Gastrocnemius medialis (tissue), 4 donors: ENCODE data around the gene ATP10B. TPM values are rescaled to one million over a fixed set of nuclear protein-coding genes. Genes with fewer than 3 reads are reported as not detected.

ENCODE experiments used
- ATAC-seq, 2 donors: fragments of 150-250 bp; one replicate each; pipeline ENCODE4 v1.9.1; 2016
- DNase-seq, 2 donors: peaks; one replicate each; pipeline ENCODE4 v3.0.0-alpha.2; 2019
- H3K27ac ChIP-seq, 4 donors: fragments of 200-600 bp; sonication (generic); 1 replicate in 1 of 4; 2 replicates in 3 of 4; pipeline ENCODE4 v1.5.1; 2016 to 2018; ENCODE audit warnings: mild to moderate bottlenecking in 2 of 4, moderate library complexity in 1 of 4
- H3K27me3 ChIP-seq, 3 donors: fragments of 200-600 bp; sonication (generic) in 2 of 3; 1 replicate in 1 of 3; 2 replicates in 2 of 3; pipeline versions ENCODE4 v1.5.1 to v1.6.0; 2016 to 2019; ENCODE audit warnings: mild to moderate bottlenecking in 1 of 3, moderate library complexity in 1 of 3
- H3K36me3 ChIP-seq, 2 donors: fragments of 200-600 bp; sonication (generic) in 1 of 2; one replicate each; pipeline ENCODE4 v1.5.1; 2017 to 2018
- H3K4me1 ChIP-seq, 2 donors: fragments of 200-600 bp; sonication (generic) in 1 of 2; one replicate each; pipeline ENCODE4 v1.5.1; 2016 to 2017; ENCODE audit warnings: mild to moderate bottlenecking in 2 of 2
- H3K4me3 ChIP-seq, 4 donors: fragments of 200-600 bp; sonication (generic) in 3 of 4; 1 replicate in 1 of 4; 2 replicates in 3 of 4; pipeline ENCODE4 v1.5.1; 2016 to 2019; ENCODE audit warnings: mild to moderate bottlenecking in 2 of 4
- H3K9me3 ChIP-seq, 3 donors: fragments of 200-600 bp; sonication (generic) in 2 of 3; 1 replicate in 1 of 3; 2 replicates in 2 of 3; pipeline ENCODE4 v1.5.1; 2016 to 2019
- POLR2A ChIP-seq, 2 donors: fragments of 450-650 bp; IDR thresholded peaks; one replicate each; pipeline ENCODE4 v1.6.1; 2017; ENCODE audit warnings: antibody characterized with exemption in 2 of 2, mild to moderate bottlenecking in 2 of 2, moderate library complexity in 2 of 2
- in situ Hi-C, 4 donors: fragments of 200-750 bp; cut with MboI; loops; one replicate each; pipeline versions ENCODE4 v1.15.0 to v1.8.0; 2017; ENCODE audit warnings: low sequenced_read_pairs in 4 of 4
- intact Hi-C: fragments of 100-400 bp; cut with DNase I; formaldehyde crosslinking; loops from one replicate; pipeline ENCODE4 v1.15.1; 2023; ENCODE audit warnings: low total_unique reads
- total RNA-seq, 4 donors: library from RNA; depleted of rRNA; stranded (reverse); fragments of >200 nt; gene quantifications; one replicate each; pipeline versions ENCODE4 v1.1.0 to v1.2.3, GENCODE V29; 2016
- TF ChIP-seq, protein P1 (sequence below), 5 experiments: fragments of 450-650 bp in 3 of 5; fragments of 200-600 bp in 2 of 5; sonication (generic) in 2 of 5; IDR thresholded peaks in 4 of 5; conservative IDR thresholded peaks in 1 of 5; 1 replicate in 4 of 5; 2 replicates in 1 of 5; pipeline ENCODE4 v1.5.1; 2016 to 2019; ENCODE audit warnings: antibody characterized with exemption in 5 of 5, mild to moderate bottlenecking in 3 of 5, moderate library complexity in 3 of 5

The ATP10B gene
- total RNA-seq, 4 donors from 2014 or later: 0.63 TPM; not detected in 3

DNA sequence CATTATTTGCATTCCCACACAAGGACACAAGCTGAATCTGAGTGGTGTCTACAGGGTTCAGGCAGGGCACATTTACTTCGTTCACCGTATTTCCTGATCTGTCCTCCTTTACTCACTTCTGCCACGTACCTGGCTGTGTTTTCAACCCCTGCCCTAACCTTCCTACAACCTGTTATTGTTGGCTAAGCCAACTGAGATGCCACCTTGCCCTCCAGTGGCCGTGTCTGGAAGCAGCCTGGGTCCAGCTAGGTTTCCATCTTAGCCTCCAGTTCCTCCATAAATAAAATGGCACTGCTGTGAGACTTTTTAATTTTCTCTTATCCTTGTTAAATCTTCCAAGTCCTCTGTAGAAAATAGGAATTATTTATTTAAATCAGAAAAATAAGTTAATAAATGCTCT lies 64.8 kb downstream of the ATP10B start:
- TF ChIP-seq POLR2A (IDR thresholded peaks at IDR 0.05): no peak
- TF ChIP-seq, protein P1, sequence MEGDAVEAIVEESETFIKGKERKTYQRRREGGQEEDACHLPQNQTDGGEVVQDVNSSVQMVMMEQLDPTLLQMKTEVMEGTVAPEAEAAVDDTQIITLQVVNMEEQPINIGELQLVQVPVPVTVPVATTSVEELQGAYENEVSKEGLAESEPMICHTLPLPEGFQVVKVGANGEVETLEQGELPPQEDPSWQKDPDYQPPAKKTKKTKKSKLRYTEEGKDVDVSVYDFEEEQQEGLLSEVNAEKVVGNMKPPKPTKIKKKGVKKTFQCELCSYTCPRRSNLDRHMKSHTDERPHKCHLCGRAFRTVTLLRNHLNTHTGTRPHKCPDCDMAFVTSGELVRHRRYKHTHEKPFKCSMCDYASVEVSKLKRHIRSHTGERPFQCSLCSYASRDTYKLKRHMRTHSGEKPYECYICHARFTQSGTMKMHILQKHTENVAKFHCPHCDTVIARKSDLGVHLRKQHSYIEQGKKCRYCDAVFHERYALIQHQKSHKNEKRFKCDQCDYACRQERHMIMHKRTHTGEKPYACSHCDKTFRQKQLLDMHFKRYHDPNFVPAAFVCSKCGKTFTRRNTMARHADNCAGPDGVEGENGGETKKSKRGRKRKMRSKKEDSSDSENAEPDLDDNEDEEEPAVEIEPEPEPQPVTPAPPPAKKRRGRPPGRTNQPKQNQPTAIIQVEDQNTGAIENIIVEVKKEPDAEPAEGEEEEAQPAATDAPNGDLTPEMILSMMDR (IDR thresholded peaks at IDR 0.05 in 4 of 5, conservative IDR thresholded peaks at IDR 0.05 in 1 of 5): no peak

DNA sequence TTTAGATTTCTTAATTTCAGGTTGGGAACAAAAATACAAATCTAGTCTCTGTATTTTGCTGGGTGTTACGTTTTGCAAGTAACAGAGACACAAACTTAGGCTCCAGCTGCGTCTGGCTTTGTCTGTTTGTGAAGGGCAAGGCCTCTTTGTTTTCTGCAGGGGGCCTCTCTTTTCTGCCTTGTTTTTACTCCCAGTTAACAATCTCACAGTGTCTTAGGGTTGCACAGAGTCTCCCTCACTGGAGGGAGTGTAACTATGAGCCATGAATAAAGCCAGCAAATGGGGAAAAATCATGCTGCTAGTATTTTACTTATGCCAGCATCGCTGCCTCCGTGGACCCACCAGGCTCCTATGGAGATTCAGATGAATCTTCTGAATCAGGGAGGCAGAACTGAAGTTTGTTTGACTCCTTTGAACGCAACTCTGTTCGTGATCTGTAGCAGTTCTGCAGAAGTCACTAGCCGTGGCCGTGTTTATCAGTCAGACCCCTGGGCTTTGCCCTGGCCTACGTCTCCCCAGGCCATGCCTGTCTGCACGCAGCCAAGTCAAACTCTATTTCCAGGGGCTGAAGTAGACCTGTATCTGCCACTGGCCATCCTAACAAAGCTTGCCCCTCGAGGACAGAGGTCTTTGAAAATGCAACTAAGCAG lies 77.2 kb downstream of the ATP10B start:
- Histone ChIP-seq H3K36me3 (no peaks in the 10 kb centered on the region), H3K4me1 (no peaks in the 10 kb centered on the region), H3K4me3 (no peak overlapping the region), H3K27ac (no peak overlapping the region), H3K9me3 (no peaks in the 10 kb centered on the region), H3K27me3 (no peaks in the 10 kb centered on the region)
- TF ChIP-seq, protein P1 (IDR thresholded peaks at IDR 0.05 in 4 of 5, conservative IDR thresholded peaks at IDR 0.05 in 1 of 5): no peak
- no peak for TF ChIP-seq POLR2A (IDR thresholded peaks at IDR 0.05)
- in situ Hi-C loops (no loop called here), intact Hi-C loops (no loop called here)
- ATAC-seq: no peak
- DNase-seq: no peak

More for the DNA sequence above, 64.8 kb downstream of the ATP10B start:
- no peak for ATAC-seq
- Histone ChIP-seq H3K4me1 (no peaks in the 10 kb centered on the region), H3K9me3 (no peaks in the 10 kb centered on the region), H3K27ac (no peak overlapping the region), H3K36me3 (no peaks in the 10 kb centered on the region), H3K4me3 (no peak overlapping the region), H3K27me3 (no peaks in the 10 kb centered on the region)
- in situ Hi-C loops (no loop called here), intact Hi-C loops (no loop called here)
- DNase-seq: no peak

DNA sequence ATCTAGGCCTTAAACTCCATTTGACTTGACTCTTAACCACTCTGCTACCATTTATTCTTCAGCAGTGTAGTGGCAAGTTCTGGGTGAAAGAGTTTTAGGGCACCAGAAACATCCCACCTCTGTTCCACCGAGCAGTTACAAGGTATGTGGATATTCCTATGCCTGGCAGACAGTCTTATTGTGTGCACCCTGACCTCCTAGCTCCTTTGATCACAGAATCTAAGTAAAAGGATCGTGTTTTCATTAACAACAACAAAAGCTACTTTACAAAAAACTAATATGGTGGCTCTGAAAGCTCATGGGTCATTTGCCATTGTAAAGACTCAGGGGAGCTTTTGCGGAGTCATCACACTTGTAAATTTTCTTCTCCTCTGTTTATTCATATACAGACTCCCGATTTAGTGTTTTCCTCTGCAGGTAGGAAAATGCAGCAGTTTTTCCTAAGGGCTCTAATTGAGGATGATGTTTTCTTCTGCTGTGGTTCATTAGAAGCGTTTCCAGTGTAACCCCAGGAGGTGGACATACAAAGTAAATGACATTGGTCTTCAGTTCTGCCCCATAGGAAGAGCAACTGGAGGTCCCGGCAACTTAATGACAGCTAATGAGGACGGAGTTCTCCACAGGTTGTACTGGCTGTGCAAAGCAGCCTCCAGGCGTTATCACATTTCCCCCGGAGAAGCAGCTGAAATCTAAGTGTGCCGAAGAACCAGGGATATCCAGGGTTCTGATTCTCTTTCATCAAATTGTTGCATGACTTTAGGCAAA lies 78.2 kb downstream of the ATP10B start:
- DNase-seq (no peak), ATAC-seq (no peak)
- Histone ChIP-seq H3K27ac (no peak overlapping the region), H3K9me3 (no peaks in the 10 kb centered on the region), H3K4me3 (no peak overlapping the region), H3K27me3 (no peaks in the 10 kb centered on the region), H3K36me3 (no peaks in the 10 kb centered on the region), H3K4me1 (no peaks in the 10 kb centered on the region)
- in situ Hi-C loops: no loop called here
- intact Hi-C loops: no loop called here
- TF ChIP-seq, protein P1 (IDR thresholded peaks at IDR 0.05 in 4 of 5, conservative IDR thresholded peaks at IDR 0.05 in 1 of 5): no peak
- TF ChIP-seq POLR2A (IDR thresholded peaks at IDR 0.05): no peak

DNA sequence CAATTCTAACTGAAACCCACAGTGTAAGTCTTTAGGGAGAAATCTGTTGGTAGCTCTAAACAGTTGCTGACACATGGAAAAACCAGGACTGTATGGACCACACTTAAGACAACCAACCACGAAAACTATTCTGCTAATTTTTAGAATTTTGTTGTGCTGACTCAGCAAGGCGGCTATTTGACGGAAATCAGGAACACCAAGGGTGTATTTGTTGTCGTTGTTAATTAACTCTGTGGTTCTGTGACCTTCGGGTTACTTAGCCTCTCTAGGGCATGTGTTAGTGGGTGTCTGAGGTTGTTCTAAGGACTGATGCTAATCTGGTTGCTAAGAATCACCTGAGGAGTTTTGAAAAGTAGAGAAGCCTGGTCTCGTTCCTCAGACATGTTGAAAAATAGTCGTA lies 79.2 kb downstream of the ATP10B start:
- DNase-seq (no peak), ATAC-seq (no peak)
- intact Hi-C loops (no loop called here), in situ Hi-C loops (no loop called here)
- Histone ChIP-seq H3K4me1 (no peaks in the 10 kb centered on the region), H3K27me3 (no peaks in the 10 kb centered on the region), H3K27ac (no peak overlapping the region), H3K4me3 (no peak overlapping the region), H3K36me3 (no peaks in the 10 kb centered on the region), H3K9me3 (no peaks in the 10 kb centered on the region)
- TF ChIP-seq, protein P1 (IDR thresholded peaks at IDR 0.05 in 4 of 5, conservative IDR thresholded peaks at IDR 0.05 in 1 of 5): no peak
- TF ChIP-seq POLR2A (IDR thresholded peaks at IDR 0.05): no peak
